HEK293 (cell line): Measurements from ENCODE around the gene POU5F1.

Experiments used
- CTCF ChIA-PET: fragments of 350-600 bp; formaldehyde crosslinking; extraction: SDS; loops from one replicate; lab custom pipeline; 2021; ENCODE audit warnings: antibody characterized with exemption; lab: Yijun Ruan, JAX
- POLR2A ChIA-PET: fragments of 300-600 bp; formaldehyde crosslinking; extraction: SDS; loops from one replicate; lab custom pipeline; 2020; ENCODE audit warnings: antibody characterized with exemption, inconsistent platforms; lab: Yijun Ruan, JAX
- H3K27ac ChIP-seq: fragments of 200-500 bp; sonication (Bioruptor generic); 2 replicates; pipeline ENCODE4 v1.5.1; 2014; ENCODE audit warnings: low read depth, low read length, control low read depth, inconsistent platforms; ENCODE audit errors: extremely low read depth
- H3K36me3 ChIP-seq, 2 experiments: fragments of 200-500 bp in 1 of 2; sonication (Bioruptor generic) in 1 of 2; 1 replicate in 1 of 2; 2 replicates in 1 of 2; pipeline ENCODE4 v1.5.1; 2014 to 2017; ENCODE audit warnings: inconsistent platforms in 2 of 2, low read length in 2 of 2; ENCODE audit not compliant: control insufficient read depth in 2 of 2, insufficient read depth in 1 of 2
- H3K4me1 ChIP-seq: fragments of 200-500 bp; sonication (Bioruptor generic); 2 replicates; pipeline ENCODE4 v1.5.1; 2014; ENCODE audit warnings: mild to moderate bottlenecking, low read length, inconsistent platforms; ENCODE audit not compliant: control insufficient read depth, insufficient read depth
- H3K4me3 ChIP-seq: 2 replicates; pipeline ENCODE4 v1.5.1; 2011; ENCODE audit warnings: low read depth, mild to moderate bottlenecking, control low read depth, low read length, moderate library complexity
- H3K9me3 ChIP-seq: fragments of 200-500 bp; sonication (Bioruptor generic); 2 replicates; pipeline ENCODE4 v1.5.1; 2014; ENCODE audit warnings: low read depth, low read length, inconsistent platforms; ENCODE audit not compliant: control insufficient read depth, insufficient read depth
- FEZF1 ChIP-seq: fragments of 450-650 bp; formaldehyde crosslinking; IDR thresholded peaks from 2 replicates; pipeline ENCODE4 v1.5.1; 2016; ENCODE audit warnings: missing biosample characterization, missing genetic modification characterization
- HOXA7 ChIP-seq: sonication (generic); formaldehyde crosslinking; IDR thresholded peaks from 2 replicates; pipeline ENCODE4 v1.8.1; 2022; ENCODE audit warnings: missing genetic modification reagents, borderline replicate concordance
- REST ChIP-seq: fragments of 450-650 bp; formaldehyde crosslinking; IDR thresholded peaks from 2 replicates; pipeline ENCODE4 v1.5.1; 2016; ENCODE audit warnings: missing biosample characterization, missing genetic modification characterization
- TCF7L2 ChIP-seq: IDR thresholded peaks from 2 replicates; pipeline ENCODE4 v1.6.1; 2011; ENCODE audit warnings: low read depth, mild to moderate bottlenecking, inconsistent platforms, low read length, moderate library complexity, borderline replicate concordance
- YY1 ChIP-seq: fragments of 450-650 bp; formaldehyde crosslinking; IDR thresholded peaks from 2 replicates; pipeline ENCODE4 v1.5.1; 2018; ENCODE audit warnings: missing biosample characterization, missing genetic modification characterization
- ZBTB17 ChIP-seq: fragments of 450-650 bp; formaldehyde crosslinking; IDR thresholded peaks from 2 replicates; pipeline ENCODE4 v1.5.1; 2016; ENCODE audit warnings: missing biosample characterization, missing genetic modification characterization
- ZBTB20 ChIP-seq: fragments of 450-650 bp; formaldehyde crosslinking; IDR thresholded peaks from 2 replicates; pipeline ENCODE4 v1.5.1; 2016; ENCODE audit warnings: missing biosample characterization, missing genetic modification characterization
- ZBTB44 ChIP-seq: fragments of 450-650 bp; IDR thresholded peaks from 2 replicates; pipeline ENCODE4 v1.5.1; 2018; ENCODE audit warnings: missing biosample characterization, mild to moderate bottlenecking, missing genetic modification characterization
- ZBTB6 ChIP-seq: fragments of 450-650 bp; formaldehyde crosslinking; IDR thresholded peaks from 2 replicates; pipeline ENCODE4 v1.5.1; 2017; ENCODE audit warnings: missing biosample characterization, missing genetic modification characterization
- ZBTB8A ChIP-seq: fragments of 450-650 bp; formaldehyde crosslinking; IDR thresholded peaks from 2 replicates; pipeline ENCODE4 v1.5.1; 2016; ENCODE audit warnings: missing biosample characterization, missing genetic modification characterization
- ZNF155 ChIP-seq: fragments of 450-650 bp; formaldehyde crosslinking; IDR thresholded peaks from 2 replicates; pipeline ENCODE4 v1.5.1; 2016; ENCODE audit warnings: missing biosample characterization, missing genetic modification characterization
- ZNF175 ChIP-seq: fragments of 450-650 bp; formaldehyde crosslinking; IDR thresholded peaks from 2 replicates; pipeline ENCODE4 v1.5.1; 2016; ENCODE audit warnings: missing biosample characterization, missing genetic modification characterization
- ZNF184 ChIP-seq: fragments of 450-650 bp; IDR thresholded peaks from 2 replicates; pipeline ENCODE4 v1.5.1; 2018; ENCODE audit warnings: missing biosample characterization, mild to moderate bottlenecking, missing genetic modification characterization
- ZNF211 ChIP-seq: fragments of 450-650 bp; formaldehyde crosslinking; IDR thresholded peaks from 2 replicates; pipeline ENCODE4 v1.5.1; 2016; ENCODE audit warnings: low read depth, missing biosample characterization, missing genetic modification characterization
- ZNF214 ChIP-seq: fragments of 450-650 bp; formaldehyde crosslinking; IDR thresholded peaks from 2 replicates; pipeline ENCODE4 v1.5.1; 2017; ENCODE audit warnings: missing biosample characterization, mild to moderate bottlenecking, missing genetic modification characterization, borderline replicate concordance
- ZNF223 ChIP-seq: fragments of 450-650 bp; formaldehyde crosslinking; IDR thresholded peaks from 2 replicates; pipeline ENCODE4 v1.5.1; 2016; ENCODE audit warnings: missing biosample characterization, missing genetic modification characterization
- ZNF23 ChIP-seq: fragments of 450-650 bp; formaldehyde crosslinking; IDR thresholded peaks from 2 replicates; pipeline ENCODE4 v1.5.1; 2016; ENCODE audit warnings: missing biosample characterization, missing genetic modification characterization, borderline replicate concordance
- ZNF366 ChIP-seq: fragments of 450-650 bp; formaldehyde crosslinking; conservative IDR thresholded peaks from 2 replicates; pipeline ENCODE4 v1.5.1; 2016; ENCODE audit warnings: missing biosample characterization, missing genetic modification characterization
- ZNF48 ChIP-seq: fragments of 450-650 bp; formaldehyde crosslinking; IDR thresholded peaks from 2 replicates; pipeline ENCODE4 v1.5.1; 2016; ENCODE audit warnings: missing biosample characterization, missing genetic modification characterization
- ZNF529 ChIP-seq: fragments of 450-650 bp; formaldehyde crosslinking; IDR thresholded peaks from 2 replicates; pipeline ENCODE4 v1.5.1; 2017; ENCODE audit warnings: missing genetic modification characterization, missing biosample characterization; ENCODE audit not compliant: insufficient replicate concordance
- ZNF530 ChIP-seq: fragments of 450-650 bp; formaldehyde crosslinking; IDR thresholded peaks from 2 replicates; pipeline ENCODE4 v1.5.1; 2016; ENCODE audit warnings: low read depth, missing biosample characterization, missing genetic modification characterization
- ZNF660 ChIP-seq: fragments of 450-650 bp; IDR thresholded peaks from 2 replicates; pipeline ENCODE4 v1.5.1; 2018; ENCODE audit warnings: missing biosample characterization, mild to moderate bottlenecking, missing genetic modification characterization
- ZNF747 ChIP-seq: fragments of 450-650 bp; formaldehyde crosslinking; IDR thresholded peaks from 2 replicates; pipeline ENCODE4 v1.5.1; 2016; ENCODE audit warnings: missing biosample characterization, missing genetic modification characterization
- ZNF768 ChIP-seq: fragments of 450-650 bp; formaldehyde crosslinking; IDR thresholded peaks from 2 replicates; pipeline ENCODE4 v1.5.1; 2018; ENCODE audit warnings: missing biosample characterization, mild to moderate bottlenecking, missing genetic modification characterization
- ZNF776 ChIP-seq: fragments of 450-650 bp; formaldehyde crosslinking; IDR thresholded peaks from 2 replicates; pipeline ENCODE4 v1.5.0; 2017; ENCODE audit warnings: missing biosample characterization, missing genetic modification characterization, borderline replicate concordance
- ZNF830 ChIP-seq: fragments of 450-650 bp; IDR thresholded peaks from 2 replicates; pipeline ENCODE4 v1.5.0; 2018; ENCODE audit warnings: missing biosample characterization, missing genetic modification characterization, low read depth, mild to moderate bottlenecking, moderate library complexity
- ZSCAN30 ChIP-seq: fragments of 450-650 bp; IDR thresholded peaks from 2 replicates; pipeline ENCODE4 v1.5.1; 2018; ENCODE audit warnings: missing biosample characterization, mild to moderate bottlenecking, missing genetic modification characterization, moderate library complexity
- TF ChIP-seq, protein P1 (sequence below): fragments of 450-650 bp; formaldehyde crosslinking; IDR thresholded peaks from 2 replicates; pipeline ENCODE4 v1.5.1; 2016; ENCODE audit warnings: missing biosample characterization, missing genetic modification characterization

Gene POU5F1

DNA sequence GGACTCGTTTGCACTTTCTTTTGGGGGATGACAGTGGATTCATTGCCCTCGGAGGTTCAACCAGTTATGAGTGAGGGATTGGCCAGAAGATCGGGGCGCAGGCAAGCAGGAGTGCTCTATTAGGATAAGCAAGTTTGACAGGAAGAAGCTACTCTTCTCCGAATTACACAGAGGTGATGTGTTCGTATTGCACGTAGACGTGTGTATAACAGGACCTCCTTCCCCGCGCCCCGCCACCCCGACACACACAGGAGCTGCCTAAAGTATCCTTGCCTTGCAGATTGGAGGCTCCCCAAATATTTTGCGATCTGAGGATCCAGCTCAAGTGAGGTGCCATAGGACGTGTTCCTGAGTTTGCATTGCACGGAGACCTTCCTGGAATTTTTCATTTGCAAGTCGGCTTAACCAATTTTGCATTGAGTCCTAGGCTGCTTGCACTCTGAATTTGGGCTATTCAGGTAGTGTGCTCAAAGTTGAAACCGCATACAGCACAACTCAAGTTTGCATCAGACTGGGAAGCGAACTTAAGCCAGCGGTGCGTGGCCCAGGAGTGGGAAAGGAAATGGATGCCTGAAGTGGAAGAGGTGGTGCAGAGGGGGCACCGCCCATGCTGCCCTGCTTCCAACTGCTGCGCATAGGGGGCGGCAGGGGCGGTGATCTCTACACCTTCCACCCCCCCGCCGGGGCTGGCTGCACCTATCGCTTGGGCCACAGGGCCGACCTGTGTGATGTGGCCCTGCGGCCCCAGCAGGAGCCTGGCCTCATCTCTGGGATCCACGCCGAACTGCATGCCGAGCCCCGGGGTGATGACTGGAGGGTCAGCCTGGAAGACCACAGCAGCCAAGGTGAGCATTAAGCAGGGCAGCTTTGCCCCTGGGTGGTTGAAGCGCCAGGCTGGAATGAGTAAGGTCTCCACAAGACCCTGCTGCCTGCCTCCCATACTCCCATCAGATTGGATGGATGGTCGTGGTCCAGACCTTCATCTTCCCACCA is 11.3 kb downstream of the POU5F1 start:
- Histone ChIP-seq H3K27ac (peak overlapping the region; percentile 70), H3K9me3 (no peaks in the 10 kb centered on the region), H3K4me3 (peak overlapping the region; percentile 62), H3K36me3 (peaks cover 23 to 69% of the 10 kb centered on the region in 2 experiments), H3K4me1 (peaks cover 9% of the 10 kb centered on the region)
- ChIA-PET POLR2A (interaction anchor here (0.6 to 1.6 kb wide), 13 partner anchors 13 to 542 kb away, joined by 3 to 7 read pairs (median 3); partner anchors contain the start of genes HLA-B, MRPS18B and PPP1R10), CTCF (interaction anchor here (0.6 to 2.0 kb wide), 18 partner anchors 14 to 676 kb away, joined by 3 to 11 read pairs (median 4); partner anchors contain the start of gene PSORS1C2)
- TF ChIP-seq ZBTB8A (tag by site-specific recombination), result peak; percentile 37; the same call in 1 of the 2 replicates
- TF ChIP-seq HOXA7 (CRISPR knock-in tag), result no peak
- TF ChIP-seq, protein P1, sequence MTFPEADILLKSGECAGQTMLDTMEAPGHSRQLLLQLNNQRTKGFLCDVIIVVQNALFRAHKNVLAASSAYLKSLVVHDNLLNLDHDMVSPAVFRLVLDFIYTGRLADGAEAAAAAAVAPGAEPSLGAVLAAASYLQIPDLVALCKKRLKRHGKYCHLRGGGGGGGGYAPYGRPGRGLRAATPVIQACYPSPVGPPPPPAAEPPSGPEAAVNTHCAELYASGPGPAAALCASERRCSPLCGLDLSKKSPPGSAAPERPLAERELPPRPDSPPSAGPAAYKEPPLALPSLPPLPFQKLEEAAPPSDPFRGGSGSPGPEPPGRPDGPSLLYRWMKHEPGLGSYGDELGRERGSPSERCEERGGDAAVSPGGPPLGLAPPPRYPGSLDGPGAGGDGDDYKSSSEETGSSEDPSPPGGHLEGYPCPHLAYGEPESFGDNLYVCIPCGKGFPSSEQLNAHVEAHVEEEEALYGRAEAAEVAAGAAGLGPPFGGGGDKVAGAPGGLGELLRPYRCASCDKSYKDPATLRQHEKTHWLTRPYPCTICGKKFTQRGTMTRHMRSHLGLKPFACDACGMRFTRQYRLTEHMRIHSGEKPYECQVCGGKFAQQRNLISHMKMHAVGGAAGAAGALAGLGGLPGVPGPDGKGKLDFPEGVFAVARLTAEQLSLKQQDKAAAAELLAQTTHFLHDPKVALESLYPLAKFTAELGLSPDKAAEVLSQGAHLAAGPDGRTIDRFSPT (tag by site-specific recombination), result peak; percentile 61
- no peak for TF ChIP-seq ZNF530 (tag by site-specific recombination)
- TF ChIP-seq ZNF366 (tag by site-specific recombination), result no peak
- TF ChIP-seq ZBTB44 (tag by site-specific recombination), result no peak
- TF ChIP-seq ZBTB6 (tag by site-specific recombination), result no peak
- TF ChIP-seq ZNF211 (tag by site-specific recombination), result no peak
- no peak for TF ChIP-seq ZNF223 (tag by site-specific recombination)
- no peak for TF ChIP-seq ZNF214 (tag by site-specific recombination)
- no peak for TF ChIP-seq ZNF747 (tag by site-specific recombination)
- TF ChIP-seq ZNF175, result no peak
- TF ChIP-seq ZNF529, result no peak
- TF ChIP-seq ZNF768 (tag by site-specific recombination), result no peak
- TF ChIP-seq ZNF776 (tag by site-specific recombination), result no peak
- no peak for TF ChIP-seq TCF7L2
- no peak for TF ChIP-seq ZNF23 (tag by site-specific recombination)
- TF ChIP-seq ZBTB17 (tag by site-specific recombination), result peak; percentile 91
- TF ChIP-seq YY1 (tag by site-specific recombination), result peak; percentile 58; the same call in 1 of the 2 replicates
- no peak for TF ChIP-seq FEZF1 (tag by site-specific recombination)
- TF ChIP-seq ZSCAN30 (tag by site-specific recombination), result no peak
- no peak for TF ChIP-seq ZNF830 (tag by site-specific recombination)
- no peak for TF ChIP-seq REST (tag by site-specific recombination)
- no peak for TF ChIP-seq ZNF48
- TF ChIP-seq ZBTB20 (tag by site-specific recombination), result peak; percentile 100
- 0 out of 2 replicates have a peak, but pooled peaks have one; percentile 18 for TF ChIP-seq ZNF660 (tag by site-specific recombination)
- TF ChIP-seq ZNF184 (tag by site-specific recombination), result no peak
- no peak for TF ChIP-seq ZNF155 (tag by site-specific recombination)
